SKM-1 treated with dmso at 0.1 percent for 144 hours (cell line): Measurements from ENCODE around the gene SRP54.
"Not testable (repeated sequence)": the region's sequence is repeated elsewhere in the genome, so short reads cannot be mapped to it uniquely, and the experiment has no call there.

ENCODE experiments used
- DNase-seq: peaks from one replicate; lab custom pipeline; 2025; ENCODE audit not compliant: unreplicated experiment; lab: John Stamatoyannopoulos, UW

The SRP54 gene

GRCh38 chr14:34983148-34983760 lies 462 bp downstream of the SRP54 start:
- no peak for DNase-seq

- DNase-seq, result no peak
Observed at GRCh38 chr14:34983786-34984185, 994 bp downstream of the SRP54 start.

- no peak for DNase-seq
Observed at GRCh38 chr14:34985740-34986139, 2.9 kb downstream of the SRP54 start.

GRCh38 chr14:34987180-34987579 lies 4.4 kb downstream of the SRP54 start:
- DNase-seq, result no peak

- no peak for DNase-seq
Observed at GRCh38 chr14:34989762-34990161, 7.0 kb downstream of the SRP54 start.

- no peak for DNase-seq
Observed at GRCh38 chr14:34993426-34993825, 10.6 kb downstream of the SRP54 start.

GRCh38 chr14:34994668-34995067 lies 11.9 kb downstream of the SRP54 start:
- no peak for DNase-seq

GRCh38 chr14:34997762-34998161 lies 15.0 kb downstream of the SRP54 start:
- no peak for DNase-seq

- DNase-seq, result no peak
Observed at GRCh38 chr14:34999500-34999899, 16.7 kb downstream of the SRP54 start.

- no peak for DNase-seq
Observed at GRCh38 chr14:35001621-35002020, 18.8 kb downstream of the SRP54 start.

- DNase-seq, result no peak
Observed at GRCh38 chr14:35004839-35005238, 22.0 kb downstream of the SRP54 start.

- no peak for DNase-seq
Observed at GRCh38 chr14:35016568-35016967, 33.8 kb downstream of the SRP54 start.

- DNase-seq, result no peak
Observed at GRCh38 chr14:35020713-35021112, 37.9 kb downstream of the SRP54 start.

- no peak for DNase-seq
Observed at GRCh38 chr14:35028435-35028834, 45.6 kb downstream of the SRP54 start.

- no peak for DNase-seq
Observed at GRCh38 chr14:35032562-35032961, 49.8 kb downstream of the SRP54 start.

GRCh38 chr14:35034440-35034833 lies 51.6 kb downstream of the SRP54 start:
- no peak for DNase-seq

- DNase-seq, result not testable (repeated sequence)
Observed at GRCh38 chr14:35034944-35035554, 52.3 kb downstream of the SRP54 start.

GRCh38 chr14:35038312-35038711 lies 55.5 kb downstream of the SRP54 start:
- not testable (repeated sequence) for DNase-seq

GRCh38 chr14:35042632-35043031 lies 59.8 kb downstream of the SRP54 start:
- no peak for DNase-seq

- no peak for DNase-seq
Observed at GRCh38 chr14:35043046-35043445, 60.3 kb downstream of the SRP54 start.

- no peak for DNase-seq
Observed at GRCh38 chr14:35044939-35045797, 62.4 kb downstream of the SRP54 start.

- DNase-seq, result no peak
Observed at GRCh38 chr14:35045798-35046047, 62.9 kb downstream of the SRP54 start.
